ENCODE data around the gene CCNYL1.

DNA sequence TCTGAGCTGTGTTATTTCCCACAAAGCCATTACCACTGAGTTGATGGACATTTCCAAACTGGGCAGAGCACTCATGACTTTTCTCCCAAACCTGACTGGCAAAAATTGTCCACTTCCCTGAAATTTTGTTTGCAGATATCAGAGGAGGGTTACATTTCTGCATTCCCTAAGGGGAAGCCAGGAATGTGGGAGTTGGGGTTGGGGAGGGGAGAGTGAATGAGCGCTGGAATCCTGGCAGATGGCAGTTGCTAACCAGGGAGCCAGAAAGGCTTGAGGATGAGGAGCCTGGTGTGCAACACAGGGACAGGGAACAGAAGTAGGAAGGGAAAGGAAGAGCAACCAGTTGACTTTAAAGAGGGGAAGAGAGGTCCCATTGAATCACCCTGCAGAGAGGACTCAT is 14.0 kb upstream of the CCNYL1 start:
- TF ChIP-seq, protein P1, sequence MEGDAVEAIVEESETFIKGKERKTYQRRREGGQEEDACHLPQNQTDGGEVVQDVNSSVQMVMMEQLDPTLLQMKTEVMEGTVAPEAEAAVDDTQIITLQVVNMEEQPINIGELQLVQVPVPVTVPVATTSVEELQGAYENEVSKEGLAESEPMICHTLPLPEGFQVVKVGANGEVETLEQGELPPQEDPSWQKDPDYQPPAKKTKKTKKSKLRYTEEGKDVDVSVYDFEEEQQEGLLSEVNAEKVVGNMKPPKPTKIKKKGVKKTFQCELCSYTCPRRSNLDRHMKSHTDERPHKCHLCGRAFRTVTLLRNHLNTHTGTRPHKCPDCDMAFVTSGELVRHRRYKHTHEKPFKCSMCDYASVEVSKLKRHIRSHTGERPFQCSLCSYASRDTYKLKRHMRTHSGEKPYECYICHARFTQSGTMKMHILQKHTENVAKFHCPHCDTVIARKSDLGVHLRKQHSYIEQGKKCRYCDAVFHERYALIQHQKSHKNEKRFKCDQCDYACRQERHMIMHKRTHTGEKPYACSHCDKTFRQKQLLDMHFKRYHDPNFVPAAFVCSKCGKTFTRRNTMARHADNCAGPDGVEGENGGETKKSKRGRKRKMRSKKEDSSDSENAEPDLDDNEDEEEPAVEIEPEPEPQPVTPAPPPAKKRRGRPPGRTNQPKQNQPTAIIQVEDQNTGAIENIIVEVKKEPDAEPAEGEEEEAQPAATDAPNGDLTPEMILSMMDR (IDR thresholded peaks at IDR 0.05): no peak
- no peak for TF ChIP-seq ZFX (IDR thresholded peaks at IDR 0.05; ENCODE audit: borderline replicate concordance)

Data from 22Rv1 (cell line).